Activated CD4-positive, CD25-positive, alpha-beta regulatory T cell (primary cell): Measurements from ENCODE around the gene ANAPC1.
"Not testable (repeated sequence)": the region's sequence is repeated elsewhere in the genome, so short reads cannot be mapped to it uniquely, and the experiment has no call there.

Experiments
- DNase-seq, 4 experiments: peaks; one replicate each; lab custom pipeline; 2025; lab: John Stamatoyannopoulos, UW

Gene ANAPC1, protein sequence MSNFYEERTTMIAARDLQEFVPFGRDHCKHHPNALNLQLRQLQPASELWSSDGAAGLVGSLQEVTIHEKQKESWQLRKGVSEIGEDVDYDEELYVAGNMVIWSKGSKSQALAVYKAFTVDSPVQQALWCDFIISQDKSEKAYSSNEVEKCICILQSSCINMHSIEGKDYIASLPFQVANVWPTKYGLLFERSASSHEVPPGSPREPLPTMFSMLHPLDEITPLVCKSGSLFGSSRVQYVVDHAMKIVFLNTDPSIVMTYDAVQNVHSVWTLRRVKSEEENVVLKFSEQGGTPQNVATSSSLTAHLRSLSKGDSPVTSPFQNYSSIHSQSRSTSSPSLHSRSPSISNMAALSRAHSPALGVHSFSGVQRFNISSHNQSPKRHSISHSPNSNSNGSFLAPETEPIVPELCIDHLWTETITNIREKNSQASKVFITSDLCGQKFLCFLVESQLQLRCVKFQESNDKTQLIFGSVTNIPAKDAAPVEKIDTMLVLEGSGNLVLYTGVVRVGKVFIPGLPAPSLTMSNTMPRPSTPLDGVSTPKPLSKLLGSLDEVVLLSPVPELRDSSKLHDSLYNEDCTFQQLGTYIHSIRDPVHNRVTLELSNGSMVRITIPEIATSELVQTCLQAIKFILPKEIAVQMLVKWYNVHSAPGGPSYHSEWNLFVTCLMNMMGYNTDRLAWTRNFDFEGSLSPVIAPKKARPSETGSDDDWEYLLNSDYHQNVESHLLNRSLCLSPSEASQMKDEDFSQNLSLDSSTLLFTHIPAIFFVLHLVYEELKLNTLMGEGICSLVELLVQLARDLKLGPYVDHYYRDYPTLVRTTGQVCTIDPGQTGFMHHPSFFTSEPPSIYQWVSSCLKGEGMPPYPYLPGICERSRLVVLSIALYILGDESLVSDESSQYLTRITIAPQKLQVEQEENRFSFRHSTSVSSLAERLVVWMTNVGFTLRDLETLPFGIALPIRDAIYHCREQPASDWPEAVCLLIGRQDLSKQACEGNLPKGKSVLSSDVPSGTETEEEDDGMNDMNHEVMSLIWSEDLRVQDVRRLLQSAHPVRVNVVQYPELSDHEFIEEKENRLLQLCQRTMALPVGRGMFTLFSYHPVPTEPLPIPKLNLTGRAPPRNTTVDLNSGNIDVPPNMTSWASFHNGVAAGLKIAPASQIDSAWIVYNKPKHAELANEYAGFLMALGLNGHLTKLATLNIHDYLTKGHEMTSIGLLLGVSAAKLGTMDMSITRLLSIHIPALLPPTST (N-terminal part only)

DNA sequence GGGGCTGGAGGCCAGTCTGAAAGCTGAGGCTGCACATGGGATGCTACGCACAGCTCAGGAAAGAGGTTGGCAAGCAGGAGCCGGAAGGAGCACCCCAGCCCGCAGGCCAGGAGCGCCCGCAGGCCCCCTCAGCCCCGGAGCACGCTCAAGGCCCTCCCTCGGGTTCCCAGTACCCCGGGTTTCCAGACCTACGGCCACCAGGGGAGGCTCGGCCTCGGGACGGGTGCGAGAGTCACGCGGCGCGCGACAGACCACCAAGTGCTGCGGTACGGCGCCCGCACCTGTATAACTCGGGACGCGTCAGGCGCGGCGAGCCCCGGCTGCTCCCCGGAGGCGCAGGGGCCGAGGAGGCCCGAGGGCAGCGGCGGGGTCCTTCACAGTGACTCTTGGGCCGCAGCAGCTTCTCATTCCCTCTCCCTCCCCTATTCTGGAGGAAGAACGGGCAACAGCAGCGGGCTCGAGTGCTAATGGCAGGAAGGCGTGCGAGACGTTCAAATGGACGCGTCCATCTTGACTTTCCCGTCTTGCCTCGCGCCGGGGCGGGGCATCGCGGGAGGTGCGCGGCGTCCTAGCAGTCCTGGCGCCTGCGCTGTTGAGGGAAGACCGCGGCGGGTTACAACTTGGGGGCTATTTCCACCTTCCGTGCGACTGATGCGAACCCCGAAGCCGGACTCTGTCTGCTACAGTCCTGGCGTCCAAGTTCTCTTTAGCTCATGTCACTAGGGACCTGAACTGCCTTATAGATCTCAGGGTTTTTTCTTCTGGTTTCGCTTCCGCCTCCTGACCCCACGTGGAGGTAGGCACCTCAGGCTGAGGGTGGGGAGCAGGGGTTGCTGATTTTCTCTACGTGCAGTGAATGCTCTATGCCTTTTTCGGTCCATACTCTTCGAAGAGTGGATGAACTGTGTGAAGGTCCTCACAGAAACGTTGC is at the start of gene ANAPC1:
ANAPC1 (minus strand) TSS at position 533 of the 931 bp plus-strand sequence. CDS start 3,368 bp downstream, outside the sequence.
- DNase-seq: peak; percentile 74 to 80 (median 76)

DNA sequence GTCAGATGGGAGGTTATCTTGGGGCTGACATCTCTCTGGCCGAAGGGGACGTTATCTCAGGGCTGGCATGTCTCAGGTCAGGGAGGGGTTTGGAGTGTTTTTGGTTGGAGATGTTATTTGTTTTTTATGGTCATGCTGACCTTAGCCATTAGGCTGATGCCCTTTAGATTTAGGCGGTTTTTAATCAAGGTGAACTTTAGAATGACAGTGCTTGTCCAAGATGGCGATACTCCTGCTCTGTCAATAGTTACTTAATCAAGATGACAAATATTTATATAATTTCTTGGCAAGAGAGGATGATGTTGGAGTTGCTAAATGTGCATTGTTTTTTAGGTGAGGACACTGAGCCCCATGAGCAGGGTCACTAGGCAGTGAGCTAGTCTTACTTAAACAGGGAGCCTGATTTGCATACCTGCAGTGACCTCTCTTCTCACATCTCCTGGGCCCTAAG is 48.9 kb upstream of the ANAPC1 start:
- no peak for DNase-seq

- no peak for DNase-seq
These were observed 46.9 kb upstream of the ANAPC1 start for GRCh38 chr2:111930875-111931274.

- no peak for DNase-seq
These were observed 46.4 kb upstream of the ANAPC1 start for GRCh38 chr2:111930409-111930808.

DNA sequence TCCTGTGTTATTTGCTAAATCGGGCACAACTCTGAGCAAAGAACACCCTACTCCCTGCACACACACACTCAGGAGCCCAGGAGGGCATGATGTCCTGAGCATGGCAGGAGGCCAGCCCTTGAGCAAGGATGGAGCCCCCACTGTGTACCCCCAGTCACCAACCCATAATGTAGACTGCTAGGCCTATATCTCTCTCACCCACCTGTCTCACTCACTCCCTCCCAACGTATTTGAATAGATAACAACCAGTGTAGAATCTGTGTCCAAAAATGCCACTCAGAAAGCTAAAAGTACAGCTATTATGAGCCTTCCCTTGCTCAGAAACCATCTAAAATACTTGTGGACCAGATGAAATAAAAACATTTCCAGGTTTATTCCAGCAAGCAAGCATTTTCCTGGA is 43.7 kb upstream of the ANAPC1 start:
- DNase-seq: no peak

DNA sequence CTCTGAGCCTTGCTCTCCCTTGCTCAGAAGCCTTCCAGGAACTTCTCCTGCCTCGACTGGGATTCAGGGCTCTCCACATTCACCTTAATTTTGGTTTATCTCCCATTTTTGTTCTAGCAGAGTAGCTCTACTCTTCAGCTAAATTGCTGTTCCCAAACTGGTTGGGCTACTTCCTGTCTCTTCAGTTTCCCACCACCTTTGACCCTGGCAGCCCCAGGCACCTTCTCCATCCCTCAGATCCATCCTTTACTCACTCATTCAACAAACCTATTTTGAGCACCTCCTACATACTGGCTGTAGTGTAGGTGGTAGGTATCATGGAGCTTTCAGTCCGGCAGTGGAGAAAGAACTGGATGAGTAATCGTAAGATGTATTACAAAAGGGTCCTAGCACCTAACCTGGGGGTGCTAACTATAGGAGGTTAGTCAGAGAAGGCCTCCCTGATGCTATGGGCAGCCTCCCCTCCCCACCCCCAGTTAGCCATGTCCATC is 40.7 kb upstream of the ANAPC1 start:
- DNase-seq: no peak

- DNase-seq: no peak
These were observed 39.3 kb upstream of the ANAPC1 start for GRCh38 chr2:111923276-111923804.

GRCh38 chr2:111919794-111920608 is 36.0 kb upstream of the ANAPC1 start:
- no peak for DNase-seq

DNA sequence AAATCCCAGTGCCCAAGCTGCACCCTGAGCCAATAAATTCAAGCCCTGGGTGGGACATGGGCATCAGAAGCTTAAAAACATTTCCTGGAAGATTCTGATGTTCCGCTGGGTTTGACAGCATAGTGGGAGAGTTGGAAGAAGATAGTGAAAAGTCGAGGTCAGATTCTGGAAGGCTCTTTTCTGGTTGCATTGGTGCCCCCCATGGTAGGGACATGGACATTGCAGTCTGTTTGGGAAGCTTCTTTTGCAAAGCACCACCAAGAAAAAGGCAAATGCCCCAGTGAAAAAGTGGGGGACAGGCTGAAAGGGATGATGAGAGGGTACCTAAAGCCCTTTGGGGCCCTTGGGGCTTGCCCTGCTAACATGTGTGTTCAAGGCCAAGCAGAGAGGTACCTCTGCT is 35.4 kb upstream of the ANAPC1 start:
- no peak for DNase-seq

- no peak for DNase-seq
These were observed 34.4 kb upstream of the ANAPC1 start for GRCh38 chr2:111918383-111918806.

- DNase-seq: no peak
These were observed 33.1 kb upstream of the ANAPC1 start for GRCh38 chr2:111917106-111917505.

GRCh38 chr2:111912547-111912946 is 28.6 kb upstream of the ANAPC1 start:
- DNase-seq: no peak

GRCh38 chr2:111911295-111911977 is 27.4 kb upstream of the ANAPC1 start:
- DNase-seq: not testable (repeated sequence)

DNA sequence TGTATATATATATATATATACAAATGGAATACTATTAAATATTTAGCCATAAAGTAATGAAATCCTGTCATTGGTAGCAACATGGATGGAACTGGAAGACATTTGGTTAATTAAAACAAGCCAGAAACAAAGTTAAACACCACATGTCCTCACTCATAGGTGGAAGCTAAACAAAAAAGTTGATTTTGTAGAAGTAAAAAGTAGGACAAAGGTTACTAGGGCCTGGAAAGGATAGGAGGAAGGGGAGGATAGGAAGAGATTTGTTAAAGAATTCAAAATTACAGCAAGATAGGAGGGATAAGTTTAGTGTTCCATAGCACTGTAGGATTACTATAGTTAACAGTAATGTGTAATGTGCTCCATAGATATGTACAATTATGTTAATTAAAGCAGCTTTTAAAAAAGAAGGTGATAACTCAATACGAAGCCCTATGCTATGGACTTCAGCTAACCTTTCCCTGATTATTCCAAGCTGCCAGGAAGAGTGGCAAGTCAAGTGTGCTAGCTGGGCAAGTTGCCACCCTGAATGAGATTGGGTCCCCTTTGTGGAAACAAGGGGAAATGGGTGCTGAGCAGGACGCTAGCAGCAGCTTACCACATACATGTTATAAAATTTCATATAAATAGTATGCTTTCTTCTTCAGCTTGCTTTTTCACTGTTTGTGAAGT is 26.8 kb upstream of the ANAPC1 start:
- no peak for DNase-seq

- DNase-seq: not testable (repeated sequence)
These were observed 26.0 kb upstream of the ANAPC1 start for GRCh38 chr2:111909997-111910396.

DNA sequence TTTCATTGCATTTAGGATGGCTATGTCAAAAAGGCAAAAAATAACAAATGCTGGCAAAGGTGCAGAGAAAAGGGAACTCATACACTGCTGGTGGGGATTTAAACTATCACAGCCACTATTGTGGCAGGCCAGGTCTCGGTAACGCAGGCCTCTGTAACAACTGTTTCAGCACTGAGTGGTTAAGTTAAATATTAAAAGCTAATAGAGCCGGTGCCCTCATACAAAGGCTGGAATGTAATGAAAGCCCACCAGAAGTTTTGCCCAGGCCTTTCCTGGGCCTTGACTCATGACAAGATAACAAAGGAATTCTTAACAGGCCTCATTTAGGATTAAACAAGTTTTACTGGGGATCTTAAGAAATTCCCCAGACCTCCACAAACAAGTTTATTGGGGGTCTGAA is 25.1 kb upstream of the ANAPC1 start:
- DNase-seq: no peak

DNA sequence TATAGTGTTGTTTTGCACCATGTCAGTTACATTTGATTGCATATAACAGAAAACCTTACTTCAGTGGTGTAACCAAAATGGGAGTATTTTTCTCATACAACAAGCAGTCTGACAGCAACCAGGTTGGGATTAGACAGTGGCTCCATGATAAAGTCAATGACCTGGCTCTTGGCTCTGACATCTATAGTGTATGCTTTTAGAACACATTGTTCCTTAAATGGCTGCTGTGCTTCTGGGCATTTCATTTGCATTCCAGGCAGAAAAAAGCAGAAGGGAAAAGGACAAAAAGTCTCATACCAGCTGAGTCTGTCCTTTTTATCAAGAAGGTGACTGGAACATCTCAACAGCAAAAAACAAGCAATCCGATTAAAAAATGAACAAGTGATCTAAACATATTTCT is 24.6 kb upstream of the ANAPC1 start:
- no peak for DNase-seq

- DNase-seq: no peak
These were observed 22.2 kb upstream of the ANAPC1 start for GRCh38 chr2:111905990-111906735.
